Retinal pigment epithelial cell (primary cell): Measurements from ENCODE around the gene PLAC9.

Experiments
- DNase-seq: peaks from one replicate; pipeline ENCODE4 v3.0.0-alpha.2; 2010; ENCODE audit warnings: low read depth
- H3K4me3 ChIP-seq: 2 replicates; pipeline ENCODE4 v1.5.1; 2011; ENCODE audit warnings: mild to moderate bottlenecking, low read length, control low read depth, moderate library complexity
- TF ChIP-seq, protein P1 (sequence below): conservative IDR thresholded peaks from 2 replicates; pipeline ENCODE4 v1.5.1; 2011; ENCODE audit warnings: low read depth, low read length, control low read depth, inconsistent platforms

The PLAC9 gene

DNA sequence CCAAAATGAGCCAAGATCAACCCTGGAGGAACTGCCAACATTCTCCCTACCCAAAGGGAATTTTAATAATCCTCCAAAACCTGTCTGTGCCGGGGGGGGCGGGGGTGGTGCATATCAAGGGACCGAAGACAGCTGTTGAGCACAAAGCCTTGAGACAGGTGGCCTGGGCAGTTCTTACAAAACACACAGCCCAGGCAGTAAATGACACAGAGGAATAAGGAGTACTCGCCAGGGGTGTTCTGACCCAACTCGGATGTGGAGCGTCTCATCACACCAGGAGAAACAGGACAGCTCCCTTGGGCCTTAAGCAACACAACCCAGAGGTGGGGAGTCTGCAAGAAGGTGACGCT lies 35.6 kb downstream of the PLAC9 start:
- no peak overlapping the region for H3K4me3 ChIP-seq
- TF ChIP-seq, protein P1, sequence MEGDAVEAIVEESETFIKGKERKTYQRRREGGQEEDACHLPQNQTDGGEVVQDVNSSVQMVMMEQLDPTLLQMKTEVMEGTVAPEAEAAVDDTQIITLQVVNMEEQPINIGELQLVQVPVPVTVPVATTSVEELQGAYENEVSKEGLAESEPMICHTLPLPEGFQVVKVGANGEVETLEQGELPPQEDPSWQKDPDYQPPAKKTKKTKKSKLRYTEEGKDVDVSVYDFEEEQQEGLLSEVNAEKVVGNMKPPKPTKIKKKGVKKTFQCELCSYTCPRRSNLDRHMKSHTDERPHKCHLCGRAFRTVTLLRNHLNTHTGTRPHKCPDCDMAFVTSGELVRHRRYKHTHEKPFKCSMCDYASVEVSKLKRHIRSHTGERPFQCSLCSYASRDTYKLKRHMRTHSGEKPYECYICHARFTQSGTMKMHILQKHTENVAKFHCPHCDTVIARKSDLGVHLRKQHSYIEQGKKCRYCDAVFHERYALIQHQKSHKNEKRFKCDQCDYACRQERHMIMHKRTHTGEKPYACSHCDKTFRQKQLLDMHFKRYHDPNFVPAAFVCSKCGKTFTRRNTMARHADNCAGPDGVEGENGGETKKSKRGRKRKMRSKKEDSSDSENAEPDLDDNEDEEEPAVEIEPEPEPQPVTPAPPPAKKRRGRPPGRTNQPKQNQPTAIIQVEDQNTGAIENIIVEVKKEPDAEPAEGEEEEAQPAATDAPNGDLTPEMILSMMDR, result no peak
- DNase-seq, result no peak

DNA sequence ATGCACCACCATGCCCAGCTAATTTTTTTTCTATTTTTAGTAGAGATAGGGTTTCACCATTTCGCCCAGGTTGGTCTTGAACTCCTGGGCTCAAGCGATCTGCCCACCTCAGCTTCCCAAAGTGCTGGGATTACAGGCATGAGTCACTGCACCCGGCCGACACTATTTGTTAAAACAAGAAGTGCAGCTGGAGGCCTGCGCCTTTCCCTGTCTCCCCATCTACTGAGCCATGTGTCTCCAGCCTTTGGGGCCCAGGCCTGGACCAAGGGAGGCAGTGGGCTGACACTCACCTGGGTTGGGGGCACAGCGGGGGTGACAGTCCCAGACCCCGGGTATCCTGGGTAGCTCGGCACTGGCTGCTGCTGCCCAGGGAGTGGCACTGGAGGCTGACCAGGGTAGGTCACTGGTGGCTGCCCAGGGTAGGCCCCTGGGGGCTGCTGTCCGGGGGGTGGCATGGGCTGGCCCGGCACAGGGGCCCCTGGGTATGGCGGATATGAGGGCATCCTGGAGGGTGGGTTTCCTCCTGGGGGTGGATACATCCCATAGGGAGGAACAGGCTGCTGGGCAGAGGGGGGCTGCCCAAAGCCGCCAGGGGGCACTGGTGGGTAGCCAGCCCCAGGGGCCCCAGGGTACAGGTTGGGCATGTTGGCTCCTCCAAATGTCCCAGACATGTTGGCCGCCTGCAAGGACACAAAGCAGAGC lies 36.3 kb downstream of the PLAC9 start:
- TF ChIP-seq, protein P1, result peak; percentile 37
- no peak overlapping the region for H3K4me3 ChIP-seq
- no peak for DNase-seq

DNA sequence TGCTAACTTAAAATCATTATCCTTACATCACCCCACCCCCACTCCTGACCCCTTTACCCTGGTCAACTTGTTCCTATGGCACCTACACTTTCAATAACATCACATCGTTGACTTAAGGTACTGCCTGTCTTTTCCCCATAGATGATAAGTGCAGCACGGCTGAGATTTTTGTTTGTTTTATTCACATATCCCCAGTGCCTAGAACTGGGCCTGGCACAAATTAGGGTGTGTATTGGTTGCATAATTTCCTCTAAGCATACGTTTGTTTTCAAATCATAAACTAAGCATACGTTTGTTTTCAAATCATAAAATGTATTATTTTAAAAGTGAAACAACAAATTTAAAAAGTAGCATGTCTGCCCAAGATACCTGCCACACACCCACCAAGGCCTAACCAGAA lies 37.5 kb downstream of the PLAC9 start:
- TF ChIP-seq, protein P1, result no peak
- DNase-seq, result no peak
- no peak overlapping the region for H3K4me3 ChIP-seq

DNA sequence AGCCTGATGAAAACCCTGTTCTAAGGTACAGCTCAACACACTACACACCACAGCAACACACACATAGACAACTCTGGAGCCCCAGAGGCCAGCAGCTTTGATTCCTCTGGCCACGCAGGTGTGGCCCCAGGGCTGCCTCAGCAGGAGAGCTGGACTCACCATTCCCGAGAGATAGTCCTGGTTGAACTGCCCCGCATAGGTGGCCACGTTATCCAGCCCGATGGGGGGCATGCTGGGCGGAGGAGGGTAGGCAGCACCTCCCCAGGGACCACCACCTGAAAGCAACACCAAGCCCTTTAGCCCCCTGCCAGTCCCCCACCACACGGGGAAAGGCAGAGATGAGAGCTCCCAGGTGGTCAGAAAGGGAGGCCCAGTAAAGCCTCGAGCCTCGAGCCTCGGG lies 38.1 kb downstream of the PLAC9 start:
- TF ChIP-seq, protein P1, result no peak
- DNase-seq, result no peak
- H3K4me3 ChIP-seq, result no peak overlapping the region

DNA sequence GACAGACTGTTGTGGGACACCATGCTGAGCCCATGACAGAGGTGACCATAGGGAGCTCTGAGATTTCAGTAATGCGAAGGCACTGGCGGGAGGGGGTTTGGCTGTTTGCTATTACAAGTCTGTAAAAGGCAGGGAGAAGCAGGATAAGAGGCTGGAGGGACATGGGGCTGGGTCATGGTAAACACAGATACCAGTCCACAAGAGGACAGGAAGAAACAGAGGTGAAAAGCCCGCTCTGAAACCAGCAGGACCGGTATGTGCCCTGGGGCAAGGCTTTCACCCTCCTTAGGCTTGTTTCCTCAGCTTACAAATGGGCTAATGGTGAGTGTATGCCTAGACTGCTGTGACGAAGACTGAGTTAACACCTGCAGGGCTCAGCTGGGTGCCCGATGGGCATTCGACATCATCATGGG lies 38.7 kb downstream of the PLAC9 start:
- TF ChIP-seq, protein P1, result no peak
- no peak overlapping the region for H3K4me3 ChIP-seq
- no peak for DNase-seq

DNA sequence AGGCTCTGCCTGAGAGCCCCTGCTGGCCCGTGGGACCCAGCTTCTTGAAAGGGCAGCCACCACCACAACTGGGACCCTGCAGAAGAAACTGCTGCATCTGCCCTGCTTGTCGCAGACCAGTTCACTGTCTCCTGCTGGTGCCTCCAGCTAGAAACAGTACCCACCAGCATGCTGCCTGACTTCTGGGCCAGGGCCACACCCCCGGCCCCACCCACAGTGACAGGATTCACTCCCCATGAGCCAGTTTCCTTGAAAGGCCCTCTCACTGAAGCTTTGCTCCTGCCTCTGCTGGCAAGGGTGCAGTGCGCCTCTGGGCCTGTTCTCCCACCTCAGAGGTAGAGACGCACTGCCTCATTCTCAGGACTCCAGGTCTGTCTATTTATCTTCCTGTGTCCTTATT lies 40.4 kb downstream of the PLAC9 start:
- TF ChIP-seq, protein P1, result no peak
- no peak for DNase-seq
- no peak overlapping the region for H3K4me3 ChIP-seq

DNA sequence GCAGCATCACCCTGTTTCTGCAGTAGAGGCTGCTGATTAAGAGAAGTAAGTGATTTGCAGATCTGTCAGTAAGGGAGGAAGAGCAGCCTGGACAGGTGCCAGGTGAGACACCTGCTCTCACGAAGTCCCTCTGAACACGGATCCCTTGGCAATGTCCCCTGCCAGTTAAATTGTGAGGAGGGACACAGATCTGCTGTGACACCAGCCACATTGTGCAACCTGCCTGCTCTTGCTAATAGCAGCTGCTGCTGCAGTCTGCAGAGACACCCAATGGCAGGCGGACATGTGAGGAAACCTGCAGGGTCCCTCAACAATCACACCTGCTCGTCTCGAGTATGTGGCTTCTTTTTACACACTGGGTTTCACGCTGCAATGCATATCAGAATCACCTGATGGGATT lies 40.9 kb downstream of the PLAC9 start:
- H3K4me3 ChIP-seq, result no peak overlapping the region
- no peak for DNase-seq
- TF ChIP-seq, protein P1, result no peak
